AG09309 (cell line): ENCODE data around the gene USP17L5.
"Not testable (repeated sequence)": the region's sequence is repeated elsewhere in the genome, so short reads cannot be mapped to it uniquely, and the experiment has no call there.

ENCODE experiments used
- DNase-seq: peaks from one replicate; pipeline ENCODE4 v3.0.0-alpha.2; 2010; ENCODE audit warnings: low read depth
- H3K4me3 ChIP-seq: 2 replicates; pipeline ENCODE4 v1.5.1; 2011; ENCODE audit warnings: mild to moderate bottlenecking, low read depth, low read length, moderate library complexity; ENCODE audit not compliant: control insufficient read depth
- TF ChIP-seq, protein P1 (sequence below): IDR thresholded peaks from 2 replicates; pipeline ENCODE4 v1.5.1; 2011; ENCODE audit warnings: mild to moderate bottlenecking, low read depth, low read length, inconsistent platforms; ENCODE audit not compliant: insufficient read depth, control insufficient read depth; ENCODE audit errors: missing control alignments

Gene USP17L5, protein sequence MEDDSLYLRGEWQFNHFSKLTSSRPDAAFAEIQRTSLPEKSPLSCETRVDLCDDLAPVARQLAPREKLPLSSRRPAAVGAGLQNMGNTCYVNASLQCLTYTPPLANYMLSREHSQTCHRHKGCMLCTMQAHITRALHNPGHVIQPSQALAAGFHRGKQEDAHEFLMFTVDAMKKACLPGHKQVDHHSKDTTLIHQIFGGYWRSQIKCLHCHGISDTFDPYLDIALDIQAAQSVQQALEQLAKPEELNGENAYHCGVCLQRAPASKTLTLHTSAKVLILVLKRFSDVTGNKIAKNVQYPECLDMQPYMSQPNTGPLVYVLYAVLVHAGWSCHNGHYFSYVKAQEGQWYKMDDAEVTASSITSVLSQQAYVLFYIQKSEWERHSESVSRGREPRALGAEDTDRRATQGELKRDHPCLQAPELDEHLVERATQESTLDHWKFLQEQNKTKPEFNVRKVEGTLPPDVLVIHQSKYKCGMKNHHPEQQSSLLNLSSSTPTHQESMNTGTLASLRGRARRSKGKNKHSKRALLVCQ

DNA sequence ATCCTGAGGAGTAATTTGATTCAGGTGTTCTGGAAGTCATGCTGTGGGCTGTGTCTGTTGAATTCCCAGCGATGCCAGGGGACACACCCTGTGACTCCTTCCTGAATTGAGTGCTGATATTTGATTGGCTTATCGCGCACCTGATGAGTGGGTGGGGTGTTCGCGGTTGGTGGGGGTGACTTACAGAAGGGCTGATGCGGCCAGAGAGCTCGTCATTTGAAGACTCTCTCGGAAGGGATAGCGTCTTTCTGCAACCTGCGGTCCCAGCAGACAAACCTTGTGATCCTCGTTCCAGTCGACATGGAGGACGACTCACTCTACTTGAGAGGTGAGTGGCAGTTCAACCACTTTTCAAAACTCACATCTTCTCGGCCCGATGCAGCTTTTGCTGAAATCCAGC is at the start of gene USP17L5:
USP17L5 (plus strand) TSS at position 301 of the 400 bp plus-strand sequence; CDS start at position 301, 0 bp downstream.
- H3K4me3 ChIP-seq, DNase-seq: not testable (repeated sequence)

- not testable (repeated sequence) for H3K4me3 ChIP-seq, DNase-seq
Measured at GRCh38 chr4:9324191-9324590, 15.0 kb upstream of the USP17L5 start.

DNA sequence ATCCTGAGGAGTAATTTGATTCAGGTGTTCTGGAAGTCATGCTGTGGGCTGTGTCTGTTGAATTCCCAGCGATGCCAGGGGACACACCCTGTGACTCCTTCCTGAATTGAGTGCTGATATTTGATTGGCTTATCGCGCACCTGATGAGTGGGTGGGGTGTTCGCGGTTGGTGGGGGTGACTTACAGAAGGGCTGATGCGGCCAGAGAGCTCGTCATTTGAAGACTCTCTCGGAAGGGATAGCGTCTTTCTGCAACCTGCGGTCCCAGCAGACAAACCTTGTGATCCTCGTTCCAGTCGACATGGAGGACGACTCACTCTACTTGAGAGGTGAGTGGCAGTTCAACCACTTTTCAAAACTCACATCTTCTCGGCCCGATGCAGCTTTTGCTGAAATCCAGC is 14.3 kb upstream of the USP17L5 start, which contains the start of gene USP17L24:
USP17L24 (plus strand) TSS at position 301 of the 400 bp plus-strand sequence; CDS start at position 301, 0 bp downstream.
- H3K4me3 ChIP-seq, DNase-seq: not testable (repeated sequence)

GRCh38 chr4:9329611-9330010 is 9.6 kb upstream of the USP17L5 start, which contains the start of gene USP17L25:
Gene USP17L25, plus strand, starts transcription at chr4:9329911. Its CDS starts 0 bp downstream, at chr4:9329911.
- H3K4me3 ChIP-seq, DNase-seq: not testable (repeated sequence)

DNA sequence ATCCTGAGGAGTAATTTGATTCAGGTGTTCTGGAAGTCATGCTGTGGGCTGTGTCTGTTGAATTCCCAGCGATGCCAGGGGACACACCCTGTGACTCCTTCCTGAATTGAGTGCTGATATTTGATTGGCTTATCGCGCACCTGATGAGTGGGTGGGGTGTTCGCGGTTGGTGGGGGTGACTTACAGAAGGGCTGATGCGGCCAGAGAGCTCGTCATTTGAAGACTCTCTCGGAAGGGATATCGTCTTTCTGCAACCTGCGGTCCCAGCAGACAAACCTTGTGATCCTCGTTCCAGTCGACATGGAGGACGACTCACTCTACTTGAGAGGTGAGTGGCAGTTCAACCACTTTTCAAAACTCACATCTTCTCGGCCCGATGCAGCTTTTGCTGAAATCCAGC is 4.8 kb upstream of the USP17L5 start, which contains the start of gene USP17L26:
USP17L26 (plus strand) TSS at position 301 of the 400 bp plus-strand sequence; CDS start at position 301, 0 bp downstream.
- not testable (repeated sequence) for H3K4me3 ChIP-seq, DNase-seq

DNA sequence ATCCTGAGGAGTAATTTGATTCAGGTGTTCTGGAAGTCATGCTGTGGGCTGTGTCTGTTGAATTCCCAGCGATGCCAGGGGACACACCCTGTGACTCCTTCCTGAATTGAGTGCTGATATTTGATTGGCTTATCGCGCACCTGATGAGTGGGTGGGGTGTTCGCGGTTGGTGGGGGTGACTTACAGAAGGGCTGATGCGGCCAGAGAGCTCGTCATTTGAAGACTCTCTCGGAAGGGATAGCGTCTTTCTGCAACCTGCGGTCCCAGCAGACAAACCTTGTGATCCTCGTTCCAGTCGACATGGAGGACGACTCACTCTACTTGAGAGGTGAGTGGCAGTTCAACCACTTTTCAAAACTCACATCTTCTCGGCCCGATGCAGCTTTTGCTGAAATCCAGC is 4.6 kb downstream of the USP17L5 start, which contains the start of gene USP17L27:
USP17L27 (plus strand) TSS at position 301 of the 400 bp plus-strand sequence; CDS start at position 301, 0 bp downstream.
- not testable (repeated sequence) for H3K4me3 ChIP-seq, DNase-seq

- not testable (repeated sequence) for DNase-seq
Measured at GRCh38 chr4:9348593-9348992, 9.4 kb downstream of the USP17L5 start, which contains the start of gene USP17L28. Gene USP17L28, plus strand, starts transcription at chr4:9348893. Its CDS starts 0 bp downstream, at chr4:9348893.

GRCh38 chr4:9350866-9351265 is 11.7 kb downstream of the USP17L5 start:
- DNase-seq, H3K4me3 ChIP-seq: not testable (repeated sequence)

More at GRCh38 chr4:9348593-9348992, 9.4 kb downstream of the USP17L5 start, which contains the start of gene USP17L28:
- not testable (repeated sequence) for H3K4me3 ChIP-seq

DNA sequence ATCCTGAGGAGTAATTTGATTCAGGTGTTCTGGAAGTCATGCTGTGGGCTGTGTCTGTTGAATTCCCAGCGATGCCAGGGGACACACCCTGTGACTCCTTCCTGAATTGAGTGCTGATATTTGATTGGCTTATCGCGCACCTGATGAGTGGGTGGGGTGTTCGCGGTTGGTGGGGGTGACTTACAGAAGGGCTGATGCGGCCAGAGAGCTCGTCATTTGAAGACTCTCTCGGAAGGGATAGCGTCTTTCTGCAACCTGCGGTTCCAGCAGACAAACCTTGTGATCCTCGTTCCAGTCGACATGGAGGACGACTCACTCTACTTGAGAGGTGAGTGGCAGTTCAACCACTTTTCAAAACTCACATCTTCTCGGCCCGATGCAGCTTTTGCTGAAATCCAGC is 14.1 kb downstream of the USP17L5 start, which contains the start of gene USP17L29:
USP17L29 (plus strand) TSS at position 301 of the 400 bp plus-strand sequence; CDS start at position 301, 0 bp downstream.
- H3K4me3 ChIP-seq, DNase-seq: not testable (repeated sequence)

DNA sequence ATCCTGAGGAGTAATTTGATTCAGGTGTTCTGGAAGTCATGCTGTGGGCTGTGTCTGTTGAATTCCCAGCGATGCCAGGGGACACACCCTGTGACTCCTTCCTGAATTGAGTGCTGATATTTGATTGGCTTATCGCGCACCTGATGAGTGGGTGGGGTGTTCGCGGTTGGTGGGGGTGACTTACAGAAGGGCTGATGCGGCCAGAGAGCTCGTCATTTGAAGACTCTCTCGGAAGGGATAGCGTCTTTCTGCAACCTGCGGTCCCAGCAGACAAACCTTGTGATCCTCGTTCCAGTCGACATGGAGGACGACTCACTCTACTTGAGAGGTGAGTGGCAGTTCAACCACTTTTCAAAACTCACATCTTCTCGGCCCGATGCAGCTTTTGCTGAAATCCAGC is 23.6 kb downstream of the USP17L5 start, which contains the start of gene USP17L30:
USP17L30 (plus strand) TSS at position 301 of the 400 bp plus-strand sequence; CDS start at position 301, 0 bp downstream.
- DNase-seq, H3K4me3 ChIP-seq: not testable (repeated sequence)

- H3K4me3 ChIP-seq, DNase-seq: not testable (repeated sequence)
Measured at GRCh38 chr4:9379881-9380280, 40.7 kb downstream of the USP17L5 start.

DNA sequence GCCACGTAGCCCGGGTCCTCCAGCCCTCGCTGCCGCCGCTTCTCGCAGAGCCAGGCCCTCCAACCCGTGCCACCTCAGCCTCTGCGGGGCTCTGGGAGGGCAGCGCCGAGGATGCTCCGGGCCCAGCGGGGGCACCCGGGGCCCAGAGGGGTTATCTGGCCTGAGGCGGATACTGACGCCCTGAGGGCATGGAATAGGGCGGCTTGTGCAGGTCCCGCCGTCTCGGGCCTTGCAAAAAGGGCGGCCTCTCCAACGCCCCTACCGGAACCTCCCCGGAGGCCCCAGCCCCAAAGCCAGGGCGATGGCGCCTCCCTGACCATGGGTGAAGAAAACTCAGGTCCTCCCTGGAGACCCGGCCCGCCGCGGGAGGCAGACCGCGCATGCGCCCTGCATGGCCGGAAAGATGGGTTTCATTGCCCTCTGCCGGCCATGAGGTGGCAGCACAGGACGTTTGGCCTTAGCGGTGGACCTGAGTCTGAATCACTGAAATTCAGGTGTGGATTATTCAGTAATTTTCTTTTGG is 41.9 kb downstream of the USP17L5 start:
- TF ChIP-seq, protein P1, sequence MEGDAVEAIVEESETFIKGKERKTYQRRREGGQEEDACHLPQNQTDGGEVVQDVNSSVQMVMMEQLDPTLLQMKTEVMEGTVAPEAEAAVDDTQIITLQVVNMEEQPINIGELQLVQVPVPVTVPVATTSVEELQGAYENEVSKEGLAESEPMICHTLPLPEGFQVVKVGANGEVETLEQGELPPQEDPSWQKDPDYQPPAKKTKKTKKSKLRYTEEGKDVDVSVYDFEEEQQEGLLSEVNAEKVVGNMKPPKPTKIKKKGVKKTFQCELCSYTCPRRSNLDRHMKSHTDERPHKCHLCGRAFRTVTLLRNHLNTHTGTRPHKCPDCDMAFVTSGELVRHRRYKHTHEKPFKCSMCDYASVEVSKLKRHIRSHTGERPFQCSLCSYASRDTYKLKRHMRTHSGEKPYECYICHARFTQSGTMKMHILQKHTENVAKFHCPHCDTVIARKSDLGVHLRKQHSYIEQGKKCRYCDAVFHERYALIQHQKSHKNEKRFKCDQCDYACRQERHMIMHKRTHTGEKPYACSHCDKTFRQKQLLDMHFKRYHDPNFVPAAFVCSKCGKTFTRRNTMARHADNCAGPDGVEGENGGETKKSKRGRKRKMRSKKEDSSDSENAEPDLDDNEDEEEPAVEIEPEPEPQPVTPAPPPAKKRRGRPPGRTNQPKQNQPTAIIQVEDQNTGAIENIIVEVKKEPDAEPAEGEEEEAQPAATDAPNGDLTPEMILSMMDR: peak; percentile 11
- H3K4me3 ChIP-seq: peak overlapping the region; percentile 31
- not testable (repeated sequence) for DNase-seq
